Panc1 (cell line): ENCODE data around the gene ATP6V0D1. TPM values are rescaled to one million over a fixed set of nuclear protein-coding genes. Genes with fewer than 3 reads are reported as not detected.

Experiments
- ATAC-seq: fragments of 200-7000 bp; cut with Tn5 transposase; 2 replicates; pipeline ENCODE4 v1.9.1; 2020; ENCODE audit warnings: mild to moderate bottlenecking, moderate library complexity
- BruUV-seq: library from RNA; stranded (reverse); fragments of 400-500 nt; replicated peaks from 2 replicates; lab custom pipeline; 2021; lab: Mats Ljungman, UMichigan
- CTCF ChIA-PET: fragments of 300-600 bp; sonication (Branson Sonifier 250); formaldehyde crosslinking; loops from one replicate; lab custom pipeline; 2022; ENCODE audit warnings: antibody characterized with exemption; lab: Charles Lee
- POLR2A ChIA-PET: fragments of 300-600 bp; sonication (Branson Sonifier 250); formaldehyde crosslinking; loops from one replicate; lab custom pipeline; 2022; ENCODE audit warnings: antibody characterized with exemption; lab: Charles Lee
- DNase-seq: peaks from one replicate; pipeline ENCODE4 v3.0.0-alpha.2; 2010; ENCODE audit warnings: low read depth, low spot score
- H3K27ac ChIP-seq: 2 replicates; pipeline ENCODE4 v1.5.1; 2011; ENCODE audit warnings: mild to moderate bottlenecking, low read length, inconsistent platforms
- H3K27me3 ChIP-seq: fragments of 200-500 bp; sonication (Bioruptor generic); 2 replicates; pipeline ENCODE4 v1.6.0; 2014; ENCODE audit warnings: low read length, inconsistent platforms; ENCODE audit not compliant: control insufficient read depth, insufficient read depth
- H3K36me3 ChIP-seq: fragments of 200-500 bp; sonication (Bioruptor generic); 2 replicates; pipeline ENCODE4 v1.5.1; 2014; ENCODE audit warnings: inconsistent platforms, mild to moderate bottlenecking, low read length, moderate library complexity; ENCODE audit not compliant: control insufficient read depth, insufficient read depth
- H3K4me1 ChIP-seq: 2 replicates; pipeline ENCODE4 v1.5.1; 2011; ENCODE audit warnings: inconsistent platforms, mild to moderate bottlenecking, low read length, moderate library complexity; ENCODE audit not compliant: control insufficient read depth, insufficient read depth
- H3K4me3 ChIP-seq, 2 experiments: 2 replicates each; pipeline ENCODE4 v1.5.1; 2011 to 2012; ENCODE audit warnings: low read depth in 2 of 2, low read length in 2 of 2, mild to moderate bottlenecking in 2 of 2, inconsistent platforms in 1 of 2, moderate library complexity in 1 of 2
- H3K9me3 ChIP-seq: fragments of 200-500 bp; sonication (Bioruptor generic); 2 replicates; pipeline ENCODE4 v1.5.1; 2014; ENCODE audit warnings: low read depth, mild to moderate bottlenecking, inconsistent platforms, low read length, moderate library complexity; ENCODE audit not compliant: control insufficient read depth, insufficient read depth
- POLR2AphosphoS5 ChIP-seq: IDR thresholded peaks from 2 replicates; pipeline ENCODE4 v1.6.1; 2012; ENCODE audit warnings: mild to moderate bottlenecking, low read depth, low read length, moderate library complexity
- SIN3A ChIP-seq: IDR thresholded peaks from 2 replicates; pipeline ENCODE4 v1.6.1; 2012; ENCODE audit warnings: low read depth, mild to moderate bottlenecking, low read length, moderate library complexity, borderline replicate concordance; ENCODE audit not compliant: insufficient read depth
- TCF7L2 ChIP-seq: IDR thresholded peaks from 2 replicates; pipeline ENCODE4 v1.6.1; 2011; ENCODE audit warnings: mild to moderate bottlenecking, low read depth, low read length, inconsistent platforms
- in situ Hi-C: cut with HindIII; loops from 2 replicates; pipeline ENCODE4 v1.10.0; 2016; ENCODE audit warnings: low sequenced_read_pairs, low pct_unique_long_range_greater_than_20kb
- intact Hi-C: fragments of 100-400 bp; cut with micrococcal nuclease; formaldehyde crosslinking; loops from one replicate; pipeline ENCODE4 v1.10.0; 2022; ENCODE audit not compliant: unreplicated experiment
- total RNA-seq: library from RNA; stranded (reverse); gene quantifications from one replicate; pipeline ENCODE4 v1.2.1, GENCODE V29; 2021; ENCODE audit not compliant: unreplicated experiment
- TF ChIP-seq, protein P1 (sequence below): fragments of 450-650 bp; IDR thresholded peaks from 2 replicates; pipeline ENCODE4 v1.5.1; 2017; ENCODE audit warnings: mild to moderate bottlenecking
- TF ChIP-seq, protein P2 (sequence below), 2 experiments: IDR thresholded peaks; 2 replicates each; pipeline ENCODE4 v1.6.1; 2011 to 2012; ENCODE audit warnings: low read depth in 2 of 2, control low read depth in 1 of 2, low read length in 1 of 2, mild to moderate bottlenecking in 1 of 2, moderate library complexity in 1 of 2; ENCODE audit not compliant: insufficient read depth in 1 of 2

Gene ATP6V0D1
- total RNA-seq, 1 experiment from 2014 or later: 70.8 TPM

DNA sequence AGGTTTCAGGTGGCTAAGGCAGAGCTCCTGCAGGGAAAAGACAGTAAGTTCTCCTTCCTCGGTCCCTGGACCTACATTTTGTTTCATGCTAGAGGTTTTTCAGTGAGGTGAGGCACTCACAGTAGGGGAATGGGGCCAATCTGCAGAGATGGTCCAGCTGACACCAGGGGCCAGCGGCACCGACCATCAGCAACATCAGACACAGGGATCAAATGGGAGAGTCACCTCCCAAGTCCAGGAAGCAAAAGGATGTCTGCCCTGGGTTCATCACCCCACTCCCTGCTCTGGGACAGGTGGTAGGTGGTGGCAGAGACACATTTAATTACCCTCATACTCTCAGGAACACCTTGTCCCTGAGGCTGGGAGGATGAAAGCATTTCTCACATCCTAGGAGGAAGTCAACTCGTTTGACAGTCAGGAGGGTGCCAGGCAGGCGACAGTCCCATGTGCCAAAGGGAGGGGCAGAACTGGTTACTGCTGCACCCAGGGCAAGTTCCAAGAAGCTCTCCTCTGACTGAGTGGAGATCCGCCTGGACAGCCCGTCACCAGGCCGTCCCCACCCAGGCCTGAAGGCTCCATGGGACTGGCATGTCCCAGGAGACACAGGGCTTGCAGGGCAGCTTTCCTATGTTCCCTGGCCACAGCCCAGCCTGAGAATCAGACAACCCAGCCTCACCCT lies 19.2 kb downstream of the ATP6V0D1 start:
- ChIA-PET CTCF (no interaction called here), POLR2A (no interaction called here)
- in situ Hi-C loops: no loop called here
- Histone ChIP-seq H3K4me1 (no peaks in the 10 kb centered on the region), H3K9me3 (no peaks in the 10 kb centered on the region), H3K4me3 (no peak overlapping the region), H3K27ac (no peak overlapping the region), H3K36me3 (no peaks in the 10 kb centered on the region), H3K27me3 (no peaks in the 10 kb centered on the region)
- intact Hi-C loops: no loop called here
- TF ChIP-seq SIN3A (no peak), POLR2AphosphoS5 (no peak), TCF7L2 (no peak)
- TF ChIP-seq, protein P1, sequence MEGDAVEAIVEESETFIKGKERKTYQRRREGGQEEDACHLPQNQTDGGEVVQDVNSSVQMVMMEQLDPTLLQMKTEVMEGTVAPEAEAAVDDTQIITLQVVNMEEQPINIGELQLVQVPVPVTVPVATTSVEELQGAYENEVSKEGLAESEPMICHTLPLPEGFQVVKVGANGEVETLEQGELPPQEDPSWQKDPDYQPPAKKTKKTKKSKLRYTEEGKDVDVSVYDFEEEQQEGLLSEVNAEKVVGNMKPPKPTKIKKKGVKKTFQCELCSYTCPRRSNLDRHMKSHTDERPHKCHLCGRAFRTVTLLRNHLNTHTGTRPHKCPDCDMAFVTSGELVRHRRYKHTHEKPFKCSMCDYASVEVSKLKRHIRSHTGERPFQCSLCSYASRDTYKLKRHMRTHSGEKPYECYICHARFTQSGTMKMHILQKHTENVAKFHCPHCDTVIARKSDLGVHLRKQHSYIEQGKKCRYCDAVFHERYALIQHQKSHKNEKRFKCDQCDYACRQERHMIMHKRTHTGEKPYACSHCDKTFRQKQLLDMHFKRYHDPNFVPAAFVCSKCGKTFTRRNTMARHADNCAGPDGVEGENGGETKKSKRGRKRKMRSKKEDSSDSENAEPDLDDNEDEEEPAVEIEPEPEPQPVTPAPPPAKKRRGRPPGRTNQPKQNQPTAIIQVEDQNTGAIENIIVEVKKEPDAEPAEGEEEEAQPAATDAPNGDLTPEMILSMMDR: no peak
- TF ChIP-seq, protein P2, sequence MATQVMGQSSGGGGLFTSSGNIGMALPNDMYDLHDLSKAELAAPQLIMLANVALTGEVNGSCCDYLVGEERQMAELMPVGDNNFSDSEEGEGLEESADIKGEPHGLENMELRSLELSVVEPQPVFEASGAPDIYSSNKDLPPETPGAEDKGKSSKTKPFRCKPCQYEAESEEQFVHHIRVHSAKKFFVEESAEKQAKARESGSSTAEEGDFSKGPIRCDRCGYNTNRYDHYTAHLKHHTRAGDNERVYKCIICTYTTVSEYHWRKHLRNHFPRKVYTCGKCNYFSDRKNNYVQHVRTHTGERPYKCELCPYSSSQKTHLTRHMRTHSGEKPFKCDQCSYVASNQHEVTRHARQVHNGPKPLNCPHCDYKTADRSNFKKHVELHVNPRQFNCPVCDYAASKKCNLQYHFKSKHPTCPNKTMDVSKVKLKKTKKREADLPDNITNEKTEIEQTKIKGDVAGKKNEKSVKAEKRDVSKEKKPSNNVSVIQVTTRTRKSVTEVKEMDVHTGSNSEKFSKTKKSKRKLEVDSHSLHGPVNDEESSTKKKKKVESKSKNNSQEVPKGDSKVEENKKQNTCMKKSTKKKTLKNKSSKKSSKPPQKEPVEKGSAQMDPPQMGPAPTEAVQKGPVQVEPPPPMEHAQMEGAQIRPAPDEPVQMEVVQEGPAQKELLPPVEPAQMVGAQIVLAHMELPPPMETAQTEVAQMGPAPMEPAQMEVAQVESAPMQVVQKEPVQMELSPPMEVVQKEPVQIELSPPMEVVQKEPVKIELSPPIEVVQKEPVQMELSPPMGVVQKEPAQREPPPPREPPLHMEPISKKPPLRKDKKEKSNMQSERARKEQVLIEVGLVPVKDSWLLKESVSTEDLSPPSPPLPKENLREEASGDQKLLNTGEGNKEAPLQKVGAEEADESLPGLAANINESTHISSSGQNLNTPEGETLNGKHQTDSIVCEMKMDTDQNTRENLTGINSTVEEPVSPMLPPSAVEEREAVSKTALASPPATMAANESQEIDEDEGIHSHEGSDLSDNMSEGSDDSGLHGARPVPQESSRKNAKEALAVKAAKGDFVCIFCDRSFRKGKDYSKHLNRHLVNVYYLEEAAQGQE (IDR thresholded peaks at IDR 0.05; ENCODE audit: insufficient read depth in 1 of 2, low read depth in 2 of 2, low read length in 1 of 2): no peak
- ATAC-seq (no peak), DNase-seq (no peak)
- BruUV-seq: no TSS peak

DNA sequence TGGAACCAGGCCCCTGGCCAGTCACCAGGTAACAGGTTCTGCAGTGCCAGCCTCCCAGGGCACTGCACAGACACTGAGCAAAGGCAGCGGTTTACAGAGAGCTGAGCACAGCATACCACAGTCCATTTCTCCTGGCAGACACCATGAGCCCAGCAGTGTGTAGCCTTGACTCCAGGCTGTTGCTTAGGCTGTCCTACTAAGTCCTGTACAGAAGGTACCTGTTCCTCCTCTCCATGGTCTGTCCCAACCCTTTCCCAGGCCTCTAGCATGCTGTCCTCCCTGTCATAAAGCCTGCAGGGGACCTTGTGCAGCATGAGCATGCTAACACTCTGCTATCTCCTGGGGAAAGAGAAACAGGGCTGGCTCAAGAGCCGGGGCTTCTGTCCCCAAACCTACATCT lies 20.0 kb downstream of the ATP6V0D1 start:
- in situ Hi-C loops: no loop called here
- H3K4me3 ChIP-seq: no peak overlapping the region
- H3K36me3 ChIP-seq: no peaks in the 10 kb centered on the region
- H3K27ac ChIP-seq: no peak overlapping the region
- no peak for ATAC-seq
- ChIA-PET POLR2A (no interaction called here), CTCF (no interaction called here)
- no peak for DNase-seq
- no peaks in the 10 kb centered on the region for H3K27me3 ChIP-seq
- H3K4me1 ChIP-seq: no peaks in the 10 kb centered on the region
- BruUV-seq: no TSS peak
- intact Hi-C loops: no loop called here
- no peaks in the 10 kb centered on the region for H3K9me3 ChIP-seq
- TF ChIP-seq POLR2AphosphoS5: no peak
- TF ChIP-seq, protein P1: no peak
- TF ChIP-seq SIN3A: no peak
- TF ChIP-seq TCF7L2: no peak
- TF ChIP-seq, protein P2 (IDR thresholded peaks at IDR 0.05; ENCODE audit: insufficient read depth in 1 of 2, low read depth in 2 of 2, low read length in 1 of 2): no peak
